NCI-H2196 treated with DMSO at 0.1 percent for 48 hours (cell line): ENCODE measurements around the gene SURF2.

ENCODE experiments used
- DNase-seq: peaks from one replicate; lab custom pipeline; 2025; ENCODE audit not compliant: unreplicated experiment; lab: John Stamatoyannopoulos, UW

Gene SURF2

GRCh38 chr9:133335924-133336811, 20.2 kb upstream of the SURF2 start, which contains the start of gene SURF6:
SURF6 (minus strand) TSS chr9:133336188; CDS start chr9:133336132, 56 bp downstream.
- DNase-seq: peak; percentile 83

- DNase-seq: no peak
Measured at GRCh38 chr9:133339641-133340040, 16.7 kb upstream of the SURF2 start.

- DNase-seq: no peak
Measured at GRCh38 chr9:133340256-133340655, 16.1 kb upstream of the SURF2 start.

GRCh38 chr9:133340916-133341315, 15.4 kb upstream of the SURF2 start:
- DNase-seq: no peak

GRCh38 chr9:133341369-133342068, 14.8 kb upstream of the SURF2 start:
- no peak for DNase-seq

- DNase-seq: no peak
Measured at GRCh38 chr9:133342069-133342406, 14.3 kb upstream of the SURF2 start.

GRCh38 chr9:133342570-133342969, 13.8 kb upstream of the SURF2 start:
- DNase-seq: no peak

- no peak for DNase-seq
Measured at GRCh38 chr9:133344071-133344470, 12.3 kb upstream of the SURF2 start.

GRCh38 chr9:133344979-133345378, 11.4 kb upstream of the SURF2 start:
- no peak for DNase-seq

GRCh38 chr9:133345596-133345995, 10.8 kb upstream of the SURF2 start:
- no peak for DNase-seq

GRCh38 chr9:133346021-133346785, 10.1 kb upstream of the SURF2 start:
- no peak for DNase-seq

- DNase-seq: no peak
Measured at GRCh38 chr9:133347515-133347984, 8.8 kb upstream of the SURF2 start.

GRCh38 chr9:133347985-133348717, 8.2 kb upstream of the SURF2 start, which contains the start of the genes MED22 and RPL7A:
MED22 (minus strand) TSS chr9:133348131; CDS start chr9:133346662, 1,469 bp downstream.
RPL7A (plus strand) TSS chr9:133348218; CDS start chr9:133348244, 26 bp downstream.
- DNase-seq: peak; percentile 89

GRCh38 chr9:133348718-133349573, 7.4 kb upstream of the SURF2 start:
- no peak for DNase-seq

GRCh38 chr9:133349965-133350616, 6.3 kb upstream of the SURF2 start:
- no peak for DNase-seq

GRCh38 chr9:133351526-133351907, 4.8 kb upstream of the SURF2 start:
- DNase-seq: no peak

GRCh38 chr9:133351908-133352634, 4.3 kb upstream of the SURF2 start:
- no peak for DNase-seq

GRCh38 chr9:133352635-133353340, 3.6 kb upstream of the SURF2 start:
- DNase-seq: no peak
